Cardiac fibroblast (primary cell): ENCODE measurements around the gene PTPRN2.
A peak's percentile ranks its signal among the peaks of the same experiment; 100 is the strongest.
"Not testable (repeated sequence)": the region's sequence is repeated elsewhere in the genome, so short reads cannot be mapped to it uniquely, and the experiment has no call there.

Experiments used
- DNase-seq, 2 donors: peaks; one replicate each; pipeline versions ENCODE4 v3.0.0 to v3.0.0-alpha.2; 2010; ENCODE audit warnings: low read depth in 2 of 2
- H3K4me3 ChIP-seq, 2 donors: replicated peaks in 1 of 2; 1 replicate in 1 of 2; 2 replicates in 1 of 2; pipeline ENCODE4 v1.5.1; 2011; ENCODE audit warnings: low read depth in 2 of 2, low read length in 2 of 2, mild to moderate bottlenecking in 2 of 2, moderate library complexity in 1 of 2
- CTCF ChIP-seq: IDR thresholded peaks from one replicate; pipeline ENCODE4 v1.5.1; 2011; ENCODE audit warnings: low read depth, mild to moderate bottlenecking, low read length, inconsistent platforms

PTPRN2 gene

GRCh38 chr7:158408318-158408920 is 179.2 kb downstream of the PTPRN2 start:
- no peak overlapping the region for H3K4me3 ChIP-seq
- no peak for DNase-seq
- TF ChIP-seq CTCF, result no peak

DNA sequence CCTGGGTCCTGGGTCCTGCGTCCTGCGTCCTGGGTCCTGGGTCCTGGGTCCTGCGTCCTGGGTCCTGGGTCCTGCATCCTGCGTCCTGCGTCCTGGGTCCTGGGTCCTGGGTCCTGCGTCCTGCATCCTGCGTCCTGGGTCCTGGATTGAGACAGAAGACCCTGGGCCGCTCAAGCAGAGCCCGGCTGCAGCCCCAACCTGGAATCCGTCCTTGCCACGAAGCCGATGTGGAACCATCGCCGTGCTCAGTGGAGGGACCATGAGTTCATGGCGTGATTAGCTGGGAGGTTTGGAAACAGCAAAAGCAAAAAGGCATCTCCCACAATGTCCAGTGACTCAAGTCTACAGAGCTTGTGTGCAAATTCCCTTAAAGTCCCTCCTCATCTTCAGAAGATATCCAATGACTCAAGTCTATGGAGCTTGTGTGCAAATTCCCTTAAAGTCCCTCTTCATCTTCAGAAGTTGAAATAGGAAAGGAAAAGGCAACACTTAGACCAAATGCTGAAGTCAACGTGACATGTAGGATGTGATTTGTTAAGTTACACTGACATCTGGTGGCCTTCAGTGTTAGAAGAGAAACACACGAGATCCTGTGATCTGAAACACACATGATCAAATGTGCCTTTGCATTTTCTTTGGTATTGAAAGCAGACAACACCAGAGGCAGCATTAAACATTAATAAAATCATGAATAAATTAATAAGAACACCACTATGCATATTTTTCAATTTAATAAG is 179.9 kb downstream of the PTPRN2 start:
- H3K4me3 ChIP-seq, result no peak overlapping the region
- DNase-seq, result peak; percentile 52 to 55
- TF ChIP-seq CTCF, result no peak

DNA sequence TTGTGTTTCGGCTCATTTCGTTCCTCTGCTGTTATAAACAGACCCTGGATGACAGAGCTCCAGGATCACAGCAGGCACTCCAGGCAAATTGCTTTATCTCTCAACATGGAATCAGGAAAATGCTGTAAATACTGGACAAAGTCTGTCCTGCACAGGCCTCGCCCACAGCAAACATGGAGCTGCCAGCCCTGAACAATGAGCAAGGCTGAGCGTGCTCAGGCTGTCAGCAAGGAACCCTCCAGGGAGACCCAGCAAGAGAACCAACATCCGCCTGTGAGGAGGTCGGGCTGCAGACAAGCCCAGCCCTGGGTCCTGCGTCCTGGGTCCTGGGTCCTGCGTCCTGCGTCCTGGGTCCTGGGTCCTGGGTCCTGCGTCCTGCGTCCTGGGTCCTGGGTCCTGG is 180.8 kb downstream of the PTPRN2 start:
- H3K4me3 ChIP-seq, result no peak overlapping the region
- TF ChIP-seq CTCF, result no peak

DNA sequence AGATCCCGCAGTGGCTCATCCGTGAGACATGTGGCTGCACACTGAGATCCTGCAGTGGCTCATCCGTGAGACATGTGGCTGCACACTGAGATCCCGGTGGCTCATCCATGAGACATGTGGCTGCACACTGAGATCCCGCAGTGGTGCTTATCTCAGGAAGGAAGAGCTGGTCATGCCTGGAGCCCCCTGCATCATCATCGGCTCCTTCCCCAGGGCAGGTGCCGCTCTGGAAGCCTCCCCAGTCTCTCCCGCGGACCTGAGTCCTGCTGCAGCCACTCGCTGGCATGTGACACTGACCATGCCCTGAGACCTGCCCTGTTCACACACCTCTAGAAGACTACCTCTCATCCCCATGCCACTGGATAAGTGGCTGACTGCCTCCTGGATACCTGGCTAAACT is 181.3 kb downstream of the PTPRN2 start:
- no peak overlapping the region for H3K4me3 ChIP-seq
- TF ChIP-seq CTCF, result no peak
- no peak for DNase-seq

More for the DNA sequence above, 180.8 kb downstream of the PTPRN2 start:
- peak in 1 of 2 donors; percentile 3 for DNase-seq

DNA sequence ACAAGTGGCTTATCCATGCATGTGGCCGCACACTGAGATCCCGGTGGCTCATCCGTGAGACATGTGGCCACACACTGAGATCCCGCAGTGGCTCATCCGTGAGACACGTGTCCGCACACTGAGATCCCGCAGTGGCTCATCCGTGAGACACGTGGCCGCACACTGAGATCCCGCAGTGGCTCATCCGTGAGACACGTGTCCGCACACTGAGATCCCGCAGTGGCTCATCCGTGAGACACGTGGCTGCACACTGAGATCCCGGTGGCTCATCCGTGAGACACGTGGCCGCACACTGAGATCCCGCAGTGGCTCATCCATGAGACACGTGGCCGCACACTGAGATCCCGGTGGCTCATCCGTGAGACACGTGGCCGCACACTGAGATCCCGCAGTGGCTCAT is 181.9 kb downstream of the PTPRN2 start:
- H3K4me3 ChIP-seq, DNase-seq: not testable (repeated sequence)

DNA sequence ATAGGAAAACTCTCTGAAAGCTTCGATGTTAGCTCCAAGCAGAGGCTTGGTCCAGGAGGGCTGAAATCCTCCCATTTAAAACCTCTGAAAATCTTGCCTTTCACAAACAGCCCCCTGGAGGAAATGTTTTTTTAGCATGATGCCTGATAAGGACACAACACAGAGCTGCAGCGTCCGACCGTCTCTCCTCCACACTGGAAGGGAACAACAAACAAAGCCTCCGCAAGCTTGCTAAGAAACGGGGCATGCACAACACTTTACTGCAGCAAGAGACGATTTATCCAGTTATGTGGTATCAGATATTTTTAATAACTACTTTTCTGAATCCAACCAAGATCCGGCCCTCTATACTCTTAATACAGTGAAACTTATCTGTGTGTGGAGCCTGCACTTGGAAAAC is 182.3 kb downstream of the PTPRN2 start:
- H3K4me3 ChIP-seq, result no peak overlapping the region
- DNase-seq, result no peak
- TF ChIP-seq CTCF, result no peak

- TF ChIP-seq CTCF, result no peak
- DNase-seq, result no peak
- H3K4me3 ChIP-seq, result no peak overlapping the region
Observed at GRCh38 chr7:158404031-158404761, 183.4 kb downstream of the PTPRN2 start.
